ENCODE results near the gene ZNF132.

DNA sequence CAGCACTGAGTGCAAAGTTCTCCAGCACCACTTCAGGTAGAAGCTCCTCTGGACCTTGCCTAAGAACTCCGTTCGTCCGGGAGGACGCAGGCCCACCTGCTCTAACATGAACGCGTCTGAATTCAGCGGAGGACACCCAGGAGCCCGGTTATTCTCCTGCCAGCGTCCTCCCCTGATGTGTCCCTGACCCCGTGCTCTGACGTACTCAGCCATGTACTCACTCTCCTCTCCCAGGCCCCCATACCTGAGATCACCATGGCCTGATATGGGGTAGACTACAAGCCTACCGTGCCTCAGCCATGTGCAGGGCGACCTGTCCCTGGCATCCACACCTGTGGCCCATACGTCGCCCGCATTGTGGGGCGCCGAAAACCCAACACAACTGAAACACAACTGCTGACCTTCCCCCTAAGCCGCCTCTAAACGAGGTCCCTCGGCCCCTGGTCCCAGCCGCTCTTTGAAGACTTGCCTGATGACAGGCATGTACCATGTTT, 32.2 kb downstream of the ZNF132 start:
- TF ChIP-seq, protein P1, sequence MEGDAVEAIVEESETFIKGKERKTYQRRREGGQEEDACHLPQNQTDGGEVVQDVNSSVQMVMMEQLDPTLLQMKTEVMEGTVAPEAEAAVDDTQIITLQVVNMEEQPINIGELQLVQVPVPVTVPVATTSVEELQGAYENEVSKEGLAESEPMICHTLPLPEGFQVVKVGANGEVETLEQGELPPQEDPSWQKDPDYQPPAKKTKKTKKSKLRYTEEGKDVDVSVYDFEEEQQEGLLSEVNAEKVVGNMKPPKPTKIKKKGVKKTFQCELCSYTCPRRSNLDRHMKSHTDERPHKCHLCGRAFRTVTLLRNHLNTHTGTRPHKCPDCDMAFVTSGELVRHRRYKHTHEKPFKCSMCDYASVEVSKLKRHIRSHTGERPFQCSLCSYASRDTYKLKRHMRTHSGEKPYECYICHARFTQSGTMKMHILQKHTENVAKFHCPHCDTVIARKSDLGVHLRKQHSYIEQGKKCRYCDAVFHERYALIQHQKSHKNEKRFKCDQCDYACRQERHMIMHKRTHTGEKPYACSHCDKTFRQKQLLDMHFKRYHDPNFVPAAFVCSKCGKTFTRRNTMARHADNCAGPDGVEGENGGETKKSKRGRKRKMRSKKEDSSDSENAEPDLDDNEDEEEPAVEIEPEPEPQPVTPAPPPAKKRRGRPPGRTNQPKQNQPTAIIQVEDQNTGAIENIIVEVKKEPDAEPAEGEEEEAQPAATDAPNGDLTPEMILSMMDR (conservative IDR thresholded peaks at IDR 0.05; ENCODE audit: low read depth in 2 of 2), result no peak
- TF ChIP-seq, protein P2, sequence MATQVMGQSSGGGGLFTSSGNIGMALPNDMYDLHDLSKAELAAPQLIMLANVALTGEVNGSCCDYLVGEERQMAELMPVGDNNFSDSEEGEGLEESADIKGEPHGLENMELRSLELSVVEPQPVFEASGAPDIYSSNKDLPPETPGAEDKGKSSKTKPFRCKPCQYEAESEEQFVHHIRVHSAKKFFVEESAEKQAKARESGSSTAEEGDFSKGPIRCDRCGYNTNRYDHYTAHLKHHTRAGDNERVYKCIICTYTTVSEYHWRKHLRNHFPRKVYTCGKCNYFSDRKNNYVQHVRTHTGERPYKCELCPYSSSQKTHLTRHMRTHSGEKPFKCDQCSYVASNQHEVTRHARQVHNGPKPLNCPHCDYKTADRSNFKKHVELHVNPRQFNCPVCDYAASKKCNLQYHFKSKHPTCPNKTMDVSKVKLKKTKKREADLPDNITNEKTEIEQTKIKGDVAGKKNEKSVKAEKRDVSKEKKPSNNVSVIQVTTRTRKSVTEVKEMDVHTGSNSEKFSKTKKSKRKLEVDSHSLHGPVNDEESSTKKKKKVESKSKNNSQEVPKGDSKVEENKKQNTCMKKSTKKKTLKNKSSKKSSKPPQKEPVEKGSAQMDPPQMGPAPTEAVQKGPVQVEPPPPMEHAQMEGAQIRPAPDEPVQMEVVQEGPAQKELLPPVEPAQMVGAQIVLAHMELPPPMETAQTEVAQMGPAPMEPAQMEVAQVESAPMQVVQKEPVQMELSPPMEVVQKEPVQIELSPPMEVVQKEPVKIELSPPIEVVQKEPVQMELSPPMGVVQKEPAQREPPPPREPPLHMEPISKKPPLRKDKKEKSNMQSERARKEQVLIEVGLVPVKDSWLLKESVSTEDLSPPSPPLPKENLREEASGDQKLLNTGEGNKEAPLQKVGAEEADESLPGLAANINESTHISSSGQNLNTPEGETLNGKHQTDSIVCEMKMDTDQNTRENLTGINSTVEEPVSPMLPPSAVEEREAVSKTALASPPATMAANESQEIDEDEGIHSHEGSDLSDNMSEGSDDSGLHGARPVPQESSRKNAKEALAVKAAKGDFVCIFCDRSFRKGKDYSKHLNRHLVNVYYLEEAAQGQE (IDR thresholded peaks at IDR 0.05; ENCODE audit: unreplicated experiment), result no peak
- no peak for TF ChIP-seq POLR2AphosphoS5 (IDR thresholded peaks at IDR 0.05; ENCODE audit: low read depth)
